ENCODE measurements around the gene CFAP100.

Gene CFAP100

GRCh38 chr3:126399756-126400155, 5.0 kb downstream of the CFAP100 start:
- no peak for TF ChIP-seq EZH2phosphoT487 (IDR thresholded peaks at IDR 0.05; ENCODE audit: low read depth)
- TF ChIP-seq, protein P1, sequence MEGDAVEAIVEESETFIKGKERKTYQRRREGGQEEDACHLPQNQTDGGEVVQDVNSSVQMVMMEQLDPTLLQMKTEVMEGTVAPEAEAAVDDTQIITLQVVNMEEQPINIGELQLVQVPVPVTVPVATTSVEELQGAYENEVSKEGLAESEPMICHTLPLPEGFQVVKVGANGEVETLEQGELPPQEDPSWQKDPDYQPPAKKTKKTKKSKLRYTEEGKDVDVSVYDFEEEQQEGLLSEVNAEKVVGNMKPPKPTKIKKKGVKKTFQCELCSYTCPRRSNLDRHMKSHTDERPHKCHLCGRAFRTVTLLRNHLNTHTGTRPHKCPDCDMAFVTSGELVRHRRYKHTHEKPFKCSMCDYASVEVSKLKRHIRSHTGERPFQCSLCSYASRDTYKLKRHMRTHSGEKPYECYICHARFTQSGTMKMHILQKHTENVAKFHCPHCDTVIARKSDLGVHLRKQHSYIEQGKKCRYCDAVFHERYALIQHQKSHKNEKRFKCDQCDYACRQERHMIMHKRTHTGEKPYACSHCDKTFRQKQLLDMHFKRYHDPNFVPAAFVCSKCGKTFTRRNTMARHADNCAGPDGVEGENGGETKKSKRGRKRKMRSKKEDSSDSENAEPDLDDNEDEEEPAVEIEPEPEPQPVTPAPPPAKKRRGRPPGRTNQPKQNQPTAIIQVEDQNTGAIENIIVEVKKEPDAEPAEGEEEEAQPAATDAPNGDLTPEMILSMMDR (IDR thresholded peaks at IDR 0.05; ENCODE audit: low read depth, low read length), result no peak
- Histone ChIP-seq H2AFZ (ENCODE audit: low read depth, low read length) (no peak overlapping the region), H3K9me3 (ENCODE audit: insufficient read depth, low read length) (peaks cover 13% of the 10 kb centered on the region; the same call in 1 of the 2 replicates), H4K20me1 (ENCODE audit: insufficient read depth, low read length) (no peaks in the 10 kb centered on the region), H3K4me1 (ENCODE audit: low read length) (peaks cover 14% of the 10 kb centered on the region), H3K27me3 (ENCODE audit: low read depth, low read length) (no peaks in the 10 kb centered on the region), H3K36me3 (replicated peaks; ENCODE audit: low read depth, low read length) (peaks cover 6% of the 10 kb centered on the region), H3K4me2 (ENCODE audit: low read length) (no peak overlapping the region; the same call in 1 of the 2 replicates), H3K27ac (ENCODE audit: low read length) (peak overlapping the region; percentile 62), H3K4me3 (ENCODE audit: low read length) (no peak overlapping the region), H3K9ac (ENCODE audit: low read length) (no peak overlapping the region), H3K79me2 (ENCODE audit: low read length) (no peaks in the 10 kb centered on the region)

DNA sequence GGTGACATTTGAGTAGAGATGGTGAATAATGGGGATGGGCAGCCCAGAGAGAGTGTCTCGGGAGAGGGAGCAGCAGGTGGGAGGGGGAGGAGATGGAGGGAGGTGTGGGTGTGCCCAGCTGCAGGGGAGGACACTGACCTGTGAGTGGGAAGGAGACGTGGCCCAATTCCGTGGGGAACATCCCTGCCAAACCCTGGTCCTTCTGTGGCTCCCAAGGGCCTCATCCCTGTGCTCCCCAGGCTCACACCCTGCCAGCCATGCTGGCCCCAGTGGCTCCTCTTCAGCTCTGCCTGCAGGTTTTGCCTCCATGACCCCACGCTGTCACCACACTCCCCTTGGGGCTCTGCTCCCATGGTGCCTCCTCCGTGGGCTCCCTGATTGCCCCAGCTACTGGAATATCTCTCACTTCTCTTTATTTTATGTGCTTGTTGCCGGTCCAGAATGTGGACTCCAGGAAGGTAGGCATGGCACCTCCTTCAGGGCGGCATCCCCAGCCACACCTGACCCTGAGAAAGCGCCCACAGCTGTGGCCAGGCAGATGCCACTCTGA, 7.0 kb downstream of the CFAP100 start:
- Histone ChIP-seq H3K4me3 (ENCODE audit: low read length) (no peak overlapping the region), H3K4me2 (ENCODE audit: low read length) (no peak overlapping the region), H3K9ac (ENCODE audit: low read length) (no peak overlapping the region), H3K27ac (ENCODE audit: low read length) (no peak overlapping the region), H4K20me1 (ENCODE audit: insufficient read depth, low read length) (no peaks in the 10 kb centered on the region), H3K9me3 (ENCODE audit: insufficient read depth, low read length) (peaks cover 13% of the 10 kb centered on the region; the same call in 1 of the 2 replicates), H3K79me2 (ENCODE audit: low read length) (no peaks in the 10 kb centered on the region), H3K27me3 (ENCODE audit: low read depth, low read length) (no peaks in the 10 kb centered on the region), H2AFZ (ENCODE audit: low read depth, low read length) (no peak overlapping the region), H3K36me3 (replicated peaks; ENCODE audit: low read depth, low read length) (peaks cover 6% of the 10 kb centered on the region), H3K4me1 (ENCODE audit: low read length) (peaks cover 14% of the 10 kb centered on the region)
- no peak for TF ChIP-seq EZH2phosphoT487 (IDR thresholded peaks at IDR 0.05; ENCODE audit: low read depth)
- TF ChIP-seq, protein P1 (IDR thresholded peaks at IDR 0.05; ENCODE audit: low read depth, low read length), result no peak

DNA sequence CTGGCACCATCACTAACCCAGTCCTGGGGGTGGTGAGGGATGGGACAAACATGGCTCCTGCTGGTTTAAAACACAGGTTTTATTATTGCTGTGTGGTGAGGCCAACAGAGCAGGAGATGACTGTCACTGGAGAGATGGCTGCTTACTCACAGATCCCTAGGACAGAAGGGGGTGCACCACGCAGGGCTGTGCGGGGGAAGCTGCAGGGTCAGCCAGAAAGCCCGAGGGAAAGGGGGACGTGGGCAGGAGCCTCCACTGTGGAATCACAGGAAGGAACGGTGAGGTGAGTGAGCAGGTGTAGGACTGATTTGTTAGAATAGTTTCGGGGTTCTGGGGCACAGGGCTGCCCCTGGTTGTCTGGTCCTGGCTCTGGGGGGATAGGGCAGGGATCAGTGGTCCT, 7.5 kb downstream of the CFAP100 start:
- H3K27me3 ChIP-seq (ENCODE audit: low read depth, low read length), result peaks cover under 1% of the 10 kb centered on the region; the same call in 1 of the 2 replicates
- peaks cover 14% of the 10 kb centered on the region for H3K4me1 ChIP-seq (ENCODE audit: low read length)
- H3K9me3 ChIP-seq (ENCODE audit: insufficient read depth, low read length), result peaks cover 13% of the 10 kb centered on the region; the same call in 1 of the 2 replicates
- no peaks in the 10 kb centered on the region for H3K79me2 ChIP-seq (ENCODE audit: low read length)
- H3K27ac ChIP-seq (ENCODE audit: low read length), result no peak overlapping the region
- H3K4me3 ChIP-seq (ENCODE audit: low read length), result no peak overlapping the region
- no peak overlapping the region for H3K4me2 ChIP-seq (ENCODE audit: low read length)
- TF ChIP-seq EZH2phosphoT487 (IDR thresholded peaks at IDR 0.05; ENCODE audit: low read depth), result no peak
- TF ChIP-seq, protein P1 (IDR thresholded peaks at IDR 0.05; ENCODE audit: low read depth, low read length), result no peak
- H3K9ac ChIP-seq (ENCODE audit: low read length), result no peak overlapping the region
- peaks cover 6% of the 10 kb centered on the region for H3K36me3 ChIP-seq (replicated peaks; ENCODE audit: low read depth, low read length)
- no peak overlapping the region for H2AFZ ChIP-seq (ENCODE audit: low read depth, low read length)
- no peaks in the 10 kb centered on the region for H4K20me1 ChIP-seq (ENCODE audit: insufficient read depth, low read length)

DNA sequence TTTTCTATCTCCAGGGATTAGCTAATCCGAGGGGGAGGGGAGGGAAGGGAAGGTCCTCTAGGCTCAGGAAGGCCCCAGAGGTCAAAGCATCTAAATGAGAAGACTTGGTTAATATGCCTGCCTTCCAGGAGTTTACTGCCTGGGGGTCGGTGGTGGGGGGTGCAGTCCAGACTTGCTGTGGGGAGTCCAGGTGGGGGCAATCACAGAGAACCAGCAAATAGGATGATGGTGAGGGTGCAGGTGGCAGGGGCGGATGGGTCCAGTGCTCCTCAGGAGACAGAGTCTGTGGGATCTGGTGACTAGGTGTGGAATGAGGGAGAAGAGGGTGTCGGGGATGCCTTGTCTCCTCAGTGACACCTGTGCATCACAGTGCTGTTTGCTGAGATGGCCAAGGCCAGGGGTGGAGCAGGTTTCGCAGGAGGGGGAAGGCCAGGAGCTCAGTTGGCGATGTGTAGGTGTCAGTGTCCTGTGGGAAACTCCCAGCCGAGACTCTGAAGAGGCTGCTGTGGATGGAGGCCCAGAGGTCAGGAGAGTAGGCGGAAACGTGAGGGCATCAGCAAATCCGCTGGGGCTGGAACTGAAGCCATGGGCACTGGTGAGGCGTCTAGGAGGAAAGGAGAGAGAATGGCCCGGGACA, 8.1 kb downstream of the CFAP100 start:
- Histone ChIP-seq H2AFZ (ENCODE audit: low read depth, low read length) (no peak overlapping the region), H3K4me1 (ENCODE audit: low read length) (peaks cover 14% of the 10 kb centered on the region)

More for the DNA sequence above, 8.1 kb downstream of the CFAP100 start:
- H3K4me2 ChIP-seq (ENCODE audit: low read length), result no peak overlapping the region
- H3K36me3 ChIP-seq (replicated peaks; ENCODE audit: low read depth, low read length), result peaks cover 6% of the 10 kb centered on the region
- peaks cover 4% of the 10 kb centered on the region; the same call in 1 of the 2 replicates for H3K27me3 ChIP-seq (ENCODE audit: low read depth, low read length)
- H3K9ac ChIP-seq (ENCODE audit: low read length), result no peak overlapping the region
- no peak overlapping the region for H3K27ac ChIP-seq (ENCODE audit: low read length)
- no peaks in the 10 kb centered on the region for H4K20me1 ChIP-seq (ENCODE audit: insufficient read depth, low read length)
- H3K4me3 ChIP-seq (ENCODE audit: low read length), result no peak overlapping the region
- TF ChIP-seq EZH2phosphoT487 (IDR thresholded peaks at IDR 0.05; ENCODE audit: low read depth), result no peak
- TF ChIP-seq, protein P1 (IDR thresholded peaks at IDR 0.05; ENCODE audit: low read depth, low read length), result no peak
- H3K9me3 ChIP-seq (ENCODE audit: insufficient read depth, low read length), result peaks cover 13% of the 10 kb centered on the region; the same call in 1 of the 2 replicates
- H3K79me2 ChIP-seq (ENCODE audit: low read length), result no peaks in the 10 kb centered on the region
